Dendritic cell treated with granulocyte-macrophage colony-stimulating factor and Interleukin-4, amounts not matched to agents 40 ng/mL and 50 ng/mL, for 4 days (primary cell): ENCODE data around the gene ARL4C.

Experiments used
- H3K27ac Mint-ChIP-seq: one replicate; pipeline ENCODE4 v1.8.0; 2022; ENCODE audit warnings: mild to moderate bottlenecking, mixed read lengths
- H3K27me3 Mint-ChIP-seq: one replicate; pipeline ENCODE4 v1.8.0; 2022; ENCODE audit warnings: mild to moderate bottlenecking, mixed read lengths
- H3K36me3 Mint-ChIP-seq: one replicate; pipeline ENCODE4 v1.8.0; 2022; ENCODE audit warnings: low read depth, mixed read lengths
- H3K4me1 Mint-ChIP-seq: one replicate; pipeline ENCODE4 v1.8.0; 2022; ENCODE audit warnings: low read depth, mixed read lengths
- H3K4me3 Mint-ChIP-seq: one replicate; pipeline ENCODE4 v1.8.0; 2022; ENCODE audit warnings: mild to moderate bottlenecking, moderate library complexity, mixed read lengths
- H3K9me3 Mint-ChIP-seq: one replicate; pipeline ENCODE4 v1.8.0; 2022; ENCODE audit warnings: mixed read lengths
- intact Hi-C: fragments of 100-400 bp; cut with micrococcal nuclease; formaldehyde crosslinking; loops from one replicate; pipeline ENCODE4 v1.15.0; 2022

Gene ARL4C

DNA sequence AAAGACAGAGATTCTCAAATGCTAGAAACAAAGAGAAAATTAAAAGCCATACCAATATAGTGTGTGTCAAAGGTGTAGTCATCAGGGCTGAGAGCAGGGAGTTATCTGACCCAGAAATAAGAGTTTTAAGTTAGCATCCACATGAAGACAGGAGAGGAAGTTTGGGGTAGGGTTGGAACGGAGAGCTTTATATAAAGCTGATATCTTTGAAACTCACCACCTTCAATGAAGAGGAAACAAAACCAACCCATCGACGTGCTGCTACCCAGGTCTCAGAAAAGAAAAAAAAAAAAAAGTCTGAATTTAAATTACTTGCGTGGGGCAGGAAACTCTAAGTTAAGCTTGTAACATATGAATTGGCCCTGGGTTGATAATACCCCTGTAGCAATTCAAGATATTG, 42.4 kb downstream of the ARL4C start:
- no peak overlapping the region for H3K27ac Mint-ChIP-seq
- peaks cover 17% of the 10 kb centered on the region for H3K9me3 Mint-ChIP-seq
- H3K36me3 Mint-ChIP-seq, result peaks cover 6% of the 10 kb centered on the region
- peaks cover 17% of the 10 kb centered on the region for H3K4me1 Mint-ChIP-seq
- intact Hi-C loops, result no loop called here
- H3K4me3 Mint-ChIP-seq, result no peak overlapping the region
- H3K27me3 Mint-ChIP-seq, result no peaks in the 10 kb centered on the region

- H3K9me3 Mint-ChIP-seq, result peaks cover 12% of the 10 kb centered on the region
- H3K27me3 Mint-ChIP-seq, result no peaks in the 10 kb centered on the region
- peaks cover 20% of the 10 kb centered on the region for H3K4me1 Mint-ChIP-seq
- intact Hi-C loops, result no loop called here
- H3K36me3 Mint-ChIP-seq, result peaks cover 2% of the 10 kb centered on the region
- H3K4me3 Mint-ChIP-seq, result no peak overlapping the region
- H3K27ac Mint-ChIP-seq, result peak overlapping the region; percentile 24
Observed at GRCh38 chr2:234453216-234453615, 43.7 kb downstream of the ARL4C start.

DNA sequence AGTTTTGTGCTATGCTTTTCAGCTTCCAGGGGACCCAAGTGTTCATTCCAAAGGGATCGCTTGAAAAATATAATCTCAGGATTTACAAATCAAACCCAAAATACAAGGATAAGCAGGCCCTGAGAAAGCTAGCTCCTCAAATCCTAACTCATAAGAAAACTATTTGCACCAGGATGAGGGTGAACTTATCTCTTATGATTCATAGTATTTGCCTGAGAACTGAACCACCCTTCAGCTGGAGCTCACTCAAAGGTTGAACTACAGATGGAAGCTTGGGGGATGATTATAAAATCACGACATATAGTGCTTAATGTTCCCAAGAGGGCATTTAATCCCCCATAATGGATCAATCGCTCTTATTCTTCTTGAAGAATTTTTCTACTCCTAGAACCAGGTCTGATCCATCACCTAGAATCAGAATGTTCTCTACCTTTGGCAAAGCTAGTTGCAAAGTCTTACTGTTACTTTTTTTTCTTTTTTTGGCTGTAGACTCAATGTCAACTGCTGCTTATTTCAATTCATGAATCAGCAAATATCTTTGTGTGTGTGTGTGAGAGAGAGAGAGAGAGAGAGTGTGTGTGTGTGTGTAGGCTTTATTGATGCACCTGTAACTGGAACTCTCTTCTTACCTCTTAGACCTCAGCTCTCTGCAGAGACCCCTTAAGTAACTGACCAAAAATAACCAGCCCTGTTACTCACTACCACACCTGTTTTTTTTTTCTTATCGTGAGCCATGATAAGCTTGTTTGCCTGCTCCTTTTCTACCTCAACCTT, 44.8 kb downstream of the ARL4C start:
- no peaks in the 10 kb centered on the region for H3K36me3 Mint-ChIP-seq
- H3K27me3 Mint-ChIP-seq, result no peaks in the 10 kb centered on the region
- H3K4me1 Mint-ChIP-seq, result peaks cover 32% of the 10 kb centered on the region
- intact Hi-C loops, result no loop called here
- H3K9me3 Mint-ChIP-seq, result peaks cover under 1% of the 10 kb centered on the region
- peak overlapping the region; percentile 24 for H3K27ac Mint-ChIP-seq
- no peak overlapping the region for H3K4me3 Mint-ChIP-seq

DNA sequence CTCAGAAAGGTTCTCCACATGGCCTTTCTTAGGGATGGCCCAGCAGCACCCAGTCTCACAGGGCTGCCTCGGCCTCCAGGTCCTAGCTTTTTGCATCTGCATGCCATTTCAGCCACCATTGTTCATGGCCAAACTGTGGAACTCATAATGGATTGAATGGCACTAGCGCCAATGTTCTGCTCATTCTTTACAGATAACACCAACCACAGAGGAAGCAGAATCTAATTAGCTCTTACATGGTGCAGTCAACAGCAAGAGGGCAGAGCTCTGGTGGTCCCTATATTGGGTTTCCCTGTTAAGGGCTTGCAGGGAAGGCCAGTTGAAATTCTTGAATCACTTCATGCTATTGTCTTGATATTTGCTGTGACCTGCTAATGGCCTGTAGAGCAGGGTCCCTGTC, 45.6 kb downstream of the ARL4C start:
- H3K9me3 Mint-ChIP-seq, result no peaks in the 10 kb centered on the region
- peaks cover 40% of the 10 kb centered on the region for H3K4me1 Mint-ChIP-seq
- H3K4me3 Mint-ChIP-seq, result no peak overlapping the region
- H3K36me3 Mint-ChIP-seq, result no peaks in the 10 kb centered on the region
- intact Hi-C loops, result no loop called here
- H3K27ac Mint-ChIP-seq, result no peak overlapping the region
- no peaks in the 10 kb centered on the region for H3K27me3 Mint-ChIP-seq

GRCh38 chr2:234450431-234451124, 46.3 kb downstream of the ARL4C start:
- peak overlapping the region; percentile 30 for H3K27ac Mint-ChIP-seq
- H3K9me3 Mint-ChIP-seq, result no peaks in the 10 kb centered on the region
- intact Hi-C loops, result no loop called here
- H3K36me3 Mint-ChIP-seq, result no peaks in the 10 kb centered on the region
- H3K4me1 Mint-ChIP-seq, result peaks cover 44% of the 10 kb centered on the region
- no peaks in the 10 kb centered on the region for H3K27me3 Mint-ChIP-seq
- H3K4me3 Mint-ChIP-seq, result no peak overlapping the region

- Mint-ChIP-seq H3K4me3 (no peak overlapping the region), H3K27me3 (no peaks in the 10 kb centered on the region)
- intact Hi-C loops, result no loop called here
Observed at GRCh38 chr2:234448506-234449184, 48.2 kb downstream of the ARL4C start.

GRCh38 chr2:234447963-234448362, 48.9 kb downstream of the ARL4C start:
- Mint-ChIP-seq H3K4me1 (peaks cover 59% of the 10 kb centered on the region), H3K36me3 (no peaks in the 10 kb centered on the region), H3K27ac (peak overlapping the region; percentile 99), H3K4me3 (no peak overlapping the region), H3K27me3 (no peaks in the 10 kb centered on the region), H3K9me3 (no peaks in the 10 kb centered on the region)
- intact Hi-C loops, result loop anchor here (2.0 kb wide), 1 partner anchor 47 kb away; no protein-coding TSS in a partner anchor

More at GRCh38 chr2:234448506-234449184, 48.2 kb downstream of the ARL4C start:
- Mint-ChIP-seq H3K4me1 (peaks cover 56% of the 10 kb centered on the region), H3K36me3 (no peaks in the 10 kb centered on the region), H3K27ac (peak overlapping the region; percentile 99), H3K9me3 (no peaks in the 10 kb centered on the region)

DNA sequence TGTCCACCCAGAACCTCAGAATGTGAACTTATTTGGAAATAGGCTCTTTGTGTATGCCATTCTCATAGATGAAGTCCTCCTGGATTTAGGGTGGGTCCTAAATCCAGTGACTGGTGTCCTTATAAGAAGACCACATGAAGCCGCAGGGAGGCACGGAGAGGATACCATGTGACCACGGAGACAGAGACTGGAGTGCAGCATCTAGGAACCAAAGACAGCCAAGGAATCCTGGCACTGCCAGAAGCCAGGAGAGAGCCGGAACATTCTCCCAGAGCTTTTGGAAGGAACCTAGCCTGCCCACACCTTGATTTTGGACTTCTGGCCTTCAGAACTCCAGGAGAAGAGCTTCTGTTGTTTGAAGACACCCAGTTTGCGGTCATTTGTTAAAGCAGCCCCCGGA, 49.7 kb downstream of the ARL4C start:
- no peaks in the 10 kb centered on the region for H3K9me3 Mint-ChIP-seq
- intact Hi-C loops, result loop anchor here (2.0 kb wide), 1 partner anchor 48 kb away; no protein-coding TSS in a partner anchor
- H3K36me3 Mint-ChIP-seq, result no peaks in the 10 kb centered on the region
- peak overlapping the region; percentile 99 for H3K27ac Mint-ChIP-seq
- no peak overlapping the region for H3K4me3 Mint-ChIP-seq
- peaks cover 58% of the 10 kb centered on the region for H3K4me1 Mint-ChIP-seq
- H3K27me3 Mint-ChIP-seq, result no peaks in the 10 kb centered on the region

- Mint-ChIP-seq H3K4me1 (peaks cover 60% of the 10 kb centered on the region), H3K27me3 (no peaks in the 10 kb centered on the region), H3K27ac (peak overlapping the region; percentile 99), H3K36me3 (no peaks in the 10 kb centered on the region), H3K4me3 (peak overlapping the region; percentile 51), H3K9me3 (no peaks in the 10 kb centered on the region)
- intact Hi-C loops, result loop anchor here (1.0 to 2.0 kb wide), 5 partner anchors 20 to 156 kb away; no protein-coding TSS in a partner anchor
Observed at GRCh38 chr2:234446404-234447076, 50.3 kb downstream of the ARL4C start.

- Mint-ChIP-seq H3K36me3 (no peaks in the 10 kb centered on the region), H3K27ac (peak overlapping the region; percentile 99)
- intact Hi-C loops, result no loop called here
Observed at GRCh38 chr2:234444893-234445292, 52.0 kb downstream of the ARL4C start.

DNA sequence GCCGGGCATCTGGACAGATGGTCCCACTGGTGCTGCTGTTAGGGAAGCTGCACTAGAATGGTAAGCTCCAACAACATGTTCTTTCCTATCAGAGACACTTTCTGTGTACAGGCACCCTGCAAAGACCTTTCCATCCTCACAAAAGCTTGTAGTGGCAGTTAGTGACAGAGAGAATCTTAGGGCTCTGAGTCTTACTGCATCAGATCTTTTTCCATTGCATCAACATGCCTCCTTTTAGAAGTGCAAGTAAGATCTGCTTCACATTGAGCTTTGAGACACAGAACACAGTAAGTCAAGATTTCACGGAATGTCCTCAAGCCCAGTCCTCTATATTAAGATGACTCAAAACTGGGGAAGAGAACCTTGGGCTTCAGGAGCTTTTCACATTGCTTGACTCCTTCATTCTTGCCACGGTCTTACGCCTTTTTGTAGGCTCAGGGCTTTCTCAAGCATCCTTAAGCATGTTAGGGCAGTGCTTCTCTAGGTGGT, 52.6 kb downstream of the ARL4C start:
- Mint-ChIP-seq H3K27me3 (no peaks in the 10 kb centered on the region), H3K9me3 (no peaks in the 10 kb centered on the region), H3K4me3 (no peak overlapping the region), H3K27ac (peak overlapping the region; percentile 99), H3K4me1 (peaks cover 67% of the 10 kb centered on the region), H3K36me3 (no peaks in the 10 kb centered on the region)
- intact Hi-C loops, result no loop called here

More at GRCh38 chr2:234444893-234445292, 52.0 kb downstream of the ARL4C start:
- Mint-ChIP-seq H3K9me3 (no peaks in the 10 kb centered on the region), H3K27me3 (no peaks in the 10 kb centered on the region), H3K4me1 (peaks cover 62% of the 10 kb centered on the region), H3K4me3 (peak overlapping the region; percentile 25)
